ENCODE data around the gene RPS21. TPM values are rescaled to one million over a fixed set of nuclear protein-coding genes. Genes with fewer than 3 reads are reported as not detected.

The RPS21 gene
- polyA plus RNA-seq, 1 experiment = 2,723 TPM

DNA sequence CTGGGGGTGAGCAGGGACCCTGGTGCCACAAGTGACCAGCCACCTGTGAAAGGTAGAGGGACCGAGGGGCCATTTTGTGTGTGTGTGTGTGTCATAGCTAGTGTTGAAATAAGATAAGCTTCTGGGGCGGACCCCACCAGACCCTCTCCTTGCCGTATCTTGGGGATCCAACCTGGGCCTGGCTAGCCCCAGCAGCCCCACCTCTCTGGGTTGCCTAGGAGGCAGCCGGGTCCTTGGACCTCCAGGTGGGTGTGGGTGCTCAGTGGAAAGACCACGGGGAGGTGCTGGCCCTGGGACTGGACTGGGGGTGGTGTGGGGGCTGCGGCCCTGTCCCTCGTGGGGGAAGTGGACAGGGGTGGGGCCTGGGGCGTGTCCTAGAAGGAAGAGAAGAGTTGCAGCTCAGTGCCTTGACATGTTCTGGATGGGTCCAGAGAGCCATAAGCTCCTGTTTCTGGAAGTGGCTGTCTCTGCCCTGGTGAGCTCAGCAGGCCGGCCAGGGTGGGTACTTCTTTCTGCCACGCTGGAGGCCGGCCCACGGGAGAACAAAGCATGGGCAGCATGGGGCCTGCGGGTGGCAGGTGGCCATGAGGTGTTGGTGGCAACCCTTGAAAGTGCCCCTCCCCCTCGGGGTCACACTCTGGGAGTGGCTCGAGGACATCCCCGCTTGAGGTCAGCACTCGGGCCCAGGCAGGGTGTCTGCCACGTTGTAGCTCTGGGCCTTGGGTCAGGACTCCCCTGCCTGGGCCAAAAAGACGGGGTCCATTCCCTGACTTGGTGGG is 32.0 kb downstream of the RPS21 start:
- POLR2A ChIA-PET = no interaction called here
- CTCF ChIA-PET = interaction anchor here (0.6 kb wide), 1 partner anchor 9 kb away, joined by 3 read pairs; no protein-coding TSS in a partner anchor

GRCh38 chr20:62419759-62420158 is 32.9 kb downstream of the RPS21 start:
- H3K4me3 ChIP-seq (ENCODE audit: low read depth, low read length) = no peak overlapping the region
- peaks cover 2% of the 10 kb centered on the region for H3K27me3 ChIP-seq (ENCODE audit: control insufficient read depth, insufficient read depth, low read length)
- no peak for DNase-seq (ENCODE audit: low read depth, low spot score)
- CTCF ChIA-PET = no interaction called here
- POLR2A ChIA-PET = no interaction called here
- TF ChIP-seq, protein P1, sequence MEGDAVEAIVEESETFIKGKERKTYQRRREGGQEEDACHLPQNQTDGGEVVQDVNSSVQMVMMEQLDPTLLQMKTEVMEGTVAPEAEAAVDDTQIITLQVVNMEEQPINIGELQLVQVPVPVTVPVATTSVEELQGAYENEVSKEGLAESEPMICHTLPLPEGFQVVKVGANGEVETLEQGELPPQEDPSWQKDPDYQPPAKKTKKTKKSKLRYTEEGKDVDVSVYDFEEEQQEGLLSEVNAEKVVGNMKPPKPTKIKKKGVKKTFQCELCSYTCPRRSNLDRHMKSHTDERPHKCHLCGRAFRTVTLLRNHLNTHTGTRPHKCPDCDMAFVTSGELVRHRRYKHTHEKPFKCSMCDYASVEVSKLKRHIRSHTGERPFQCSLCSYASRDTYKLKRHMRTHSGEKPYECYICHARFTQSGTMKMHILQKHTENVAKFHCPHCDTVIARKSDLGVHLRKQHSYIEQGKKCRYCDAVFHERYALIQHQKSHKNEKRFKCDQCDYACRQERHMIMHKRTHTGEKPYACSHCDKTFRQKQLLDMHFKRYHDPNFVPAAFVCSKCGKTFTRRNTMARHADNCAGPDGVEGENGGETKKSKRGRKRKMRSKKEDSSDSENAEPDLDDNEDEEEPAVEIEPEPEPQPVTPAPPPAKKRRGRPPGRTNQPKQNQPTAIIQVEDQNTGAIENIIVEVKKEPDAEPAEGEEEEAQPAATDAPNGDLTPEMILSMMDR (IDR thresholded peaks at IDR 0.05; ENCODE audit: low read depth, low read length) = no peak
- H3K27ac ChIP-seq (ENCODE audit: low read depth, low read length) = no peak overlapping the region
- peaks cover 3% of the 10 kb centered on the region; the same call in 1 of the 2 replicates for H3K9me3 ChIP-seq (ENCODE audit: control insufficient read depth, insufficient read depth, low read length)

More for the DNA sequence above, 32.0 kb downstream of the RPS21 start:
- Histone ChIP-seq H3K4me3 (ENCODE audit: low read depth, low read length) (no peak overlapping the region), H3K9me3 (ENCODE audit: control insufficient read depth, insufficient read depth, low read length) (peaks cover 3% of the 10 kb centered on the region; the same call in 1 of the 2 replicates), H3K27ac (ENCODE audit: low read depth, low read length) (no peak overlapping the region), H3K27me3 (ENCODE audit: control insufficient read depth, insufficient read depth, low read length) (peaks cover 2% of the 10 kb centered on the region)
- no peak for DNase-seq (ENCODE audit: low read depth, low spot score)
- TF ChIP-seq, protein P1 (IDR thresholded peaks at IDR 0.05; ENCODE audit: low read depth, low read length) = no peak

GRCh38 chr20:62420846-62421715 is 34.2 kb downstream of the RPS21 start:
- Histone ChIP-seq H3K4me3 (ENCODE audit: low read depth, low read length) (no peak overlapping the region), H3K27ac (ENCODE audit: low read depth, low read length) (no peak overlapping the region), H3K27me3 (ENCODE audit: control insufficient read depth, insufficient read depth, low read length) (peaks cover 2% of the 10 kb centered on the region), H3K9me3 (ENCODE audit: control insufficient read depth, insufficient read depth, low read length) (peaks cover 6% of the 10 kb centered on the region; the same call in 1 of the 2 replicates)
- DNase-seq (ENCODE audit: low read depth, low spot score) = no peak
- ChIA-PET POLR2A (no interaction called here), CTCF (no interaction called here)
- TF ChIP-seq, protein P1 (IDR thresholded peaks at IDR 0.05; ENCODE audit: low read depth, low read length) = no peak

- H3K27ac ChIP-seq (ENCODE audit: low read depth, low read length) = no peak overlapping the region
- ChIA-PET POLR2A (no interaction called here), CTCF (no interaction called here)
- no peak for DNase-seq (ENCODE audit: low read depth, low spot score)
- peaks cover 6% of the 10 kb centered on the region; the same call in 1 of the 2 replicates for H3K9me3 ChIP-seq (ENCODE audit: control insufficient read depth, insufficient read depth, low read length)
- H3K4me3 ChIP-seq (ENCODE audit: low read depth, low read length) = no peak overlapping the region
- TF ChIP-seq, protein P1 (IDR thresholded peaks at IDR 0.05; ENCODE audit: low read depth, low read length) = no peak
- peaks cover 2% of the 10 kb centered on the region for H3K27me3 ChIP-seq (ENCODE audit: control insufficient read depth, insufficient read depth, low read length)
Observed at GRCh38 chr20:62421716-62421990, 34.8 kb downstream of the RPS21 start.
